Suprapubic skin (tissue), 4 donors: ENCODE data around the gene SLC35D2. TPM values are rescaled to one million over a fixed set of nuclear protein-coding genes. Genes with fewer than 3 reads are reported as not detected.

Experiments
- DNase-seq, 2 donors: peaks; one replicate each; pipeline ENCODE4 v3.0.0-alpha.2; 2019; ENCODE audit warnings: low spot score in 2 of 2
- H3K27ac ChIP-seq: fragments of 200-600 bp; sonication (generic); one replicate; pipeline ENCODE4 v1.5.1; 2019
- H3K27me3 ChIP-seq: fragments of 200-600 bp; sonication (generic); one replicate; pipeline ENCODE4 v1.5.1; 2019
- H3K36me3 ChIP-seq: fragments of 200-600 bp; sonication (generic); one replicate; pipeline ENCODE4 v1.5.1; 2019
- H3K4me1 ChIP-seq: fragments of 200-600 bp; sonication (generic); one replicate; pipeline ENCODE4 v1.5.1; 2019
- H3K4me3 ChIP-seq: fragments of 200-600 bp; sonication (generic); one replicate; pipeline ENCODE4 v1.5.1; 2019; ENCODE audit warnings: mild to moderate bottlenecking
- H3K9me3 ChIP-seq: fragments of 200-600 bp; sonication (generic); one replicate; pipeline ENCODE4 v1.5.1; 2019
- EP300 ChIP-seq: sonication (generic); formaldehyde crosslinking; IDR thresholded peaks from one replicate; pipeline ENCODE4 v1.6.1; 2017; ENCODE audit warnings: antibody characterized with exemption
- POLR2A ChIP-seq, 2 donors: fragments of 450-650 bp; IDR thresholded peaks; one replicate each; pipeline ENCODE4 v1.6.1; 2017; ENCODE audit warnings: antibody characterized with exemption in 2 of 2, mild to moderate bottlenecking in 2 of 2, moderate library complexity in 2 of 2
- POLR2AphosphoS5 ChIP-seq, 3 donors: sonication (generic); formaldehyde crosslinking; IDR thresholded peaks; one replicate each; pipeline ENCODE4 v1.6.1; 2017; ENCODE audit warnings: antibody characterized with exemption in 3 of 3
- WGBS: methylation state at CpG from one replicate; pipeline ENCODE4 v1.1.5; 2018; 5-methylcytosine and 5-hydroxymethylcytosine counted together
- total RNA-seq, 4 donors: library from RNA; depleted of rRNA; stranded (reverse); fragments of >200 nt; gene quantifications; one replicate each; pipeline ENCODE4 v1.1.0, GENCODE V29; 2016
- TF ChIP-seq, protein P1 (sequence below), 2 donors: fragments of 200-600 bp in 1 of 2; fragments of 450-650 bp in 1 of 2; sonication (generic) in 1 of 2; IDR thresholded peaks; one replicate each; pipeline ENCODE4 v1.5.1; 2016 to 2019; ENCODE audit warnings: antibody characterized with exemption in 2 of 2, mild to moderate bottlenecking in 1 of 2, moderate library complexity in 1 of 2

The SLC35D2 gene
- total RNA-seq, 4 donors from 2014 or later: 11.3 to 20.6 (median 17.9) TPM

DNA sequence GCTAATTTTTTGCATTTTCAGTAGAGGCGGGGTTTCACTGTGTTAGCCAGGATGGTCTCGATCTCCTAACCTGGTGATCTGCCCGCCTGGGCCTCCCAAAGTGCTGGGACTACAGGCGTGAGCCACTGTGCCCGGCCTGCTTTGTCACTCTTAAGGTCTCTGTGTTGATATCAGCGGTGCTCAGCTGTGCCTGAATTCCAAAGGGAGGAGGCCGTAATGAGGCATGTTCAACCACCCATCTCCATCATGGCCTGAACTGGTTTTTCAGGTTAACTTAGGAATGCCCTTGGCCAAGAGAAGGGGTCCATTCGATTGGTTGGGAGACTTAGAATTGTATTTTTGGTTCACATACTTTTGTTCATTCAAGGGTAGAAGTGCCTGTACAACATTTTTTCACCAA, 103.6 kb downstream of the SLC35D2 start:
- H3K9me3 ChIP-seq: peaks cover 9% of the 10 kb centered on the region
- H3K4me3 ChIP-seq: no peak overlapping the region
- no peak for DNase-seq
- H3K27ac ChIP-seq: no peak overlapping the region
- H3K27me3 ChIP-seq: no peaks in the 10 kb centered on the region
- no peak for TF ChIP-seq POLR2AphosphoS5 (IDR thresholded peaks at IDR 0.05)
- no peak for TF ChIP-seq POLR2A (IDR thresholded peaks at IDR 0.05)
- TF ChIP-seq, protein P1, sequence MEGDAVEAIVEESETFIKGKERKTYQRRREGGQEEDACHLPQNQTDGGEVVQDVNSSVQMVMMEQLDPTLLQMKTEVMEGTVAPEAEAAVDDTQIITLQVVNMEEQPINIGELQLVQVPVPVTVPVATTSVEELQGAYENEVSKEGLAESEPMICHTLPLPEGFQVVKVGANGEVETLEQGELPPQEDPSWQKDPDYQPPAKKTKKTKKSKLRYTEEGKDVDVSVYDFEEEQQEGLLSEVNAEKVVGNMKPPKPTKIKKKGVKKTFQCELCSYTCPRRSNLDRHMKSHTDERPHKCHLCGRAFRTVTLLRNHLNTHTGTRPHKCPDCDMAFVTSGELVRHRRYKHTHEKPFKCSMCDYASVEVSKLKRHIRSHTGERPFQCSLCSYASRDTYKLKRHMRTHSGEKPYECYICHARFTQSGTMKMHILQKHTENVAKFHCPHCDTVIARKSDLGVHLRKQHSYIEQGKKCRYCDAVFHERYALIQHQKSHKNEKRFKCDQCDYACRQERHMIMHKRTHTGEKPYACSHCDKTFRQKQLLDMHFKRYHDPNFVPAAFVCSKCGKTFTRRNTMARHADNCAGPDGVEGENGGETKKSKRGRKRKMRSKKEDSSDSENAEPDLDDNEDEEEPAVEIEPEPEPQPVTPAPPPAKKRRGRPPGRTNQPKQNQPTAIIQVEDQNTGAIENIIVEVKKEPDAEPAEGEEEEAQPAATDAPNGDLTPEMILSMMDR (IDR thresholded peaks at IDR 0.05): no peak
- TF ChIP-seq EP300: no peak
- H3K4me1 ChIP-seq: no peaks in the 10 kb centered on the region
- 74% methylated on average over 8 of the region's 8 CpGs for WGBS
- no peaks in the 10 kb centered on the region for H3K36me3 ChIP-seq

DNA sequence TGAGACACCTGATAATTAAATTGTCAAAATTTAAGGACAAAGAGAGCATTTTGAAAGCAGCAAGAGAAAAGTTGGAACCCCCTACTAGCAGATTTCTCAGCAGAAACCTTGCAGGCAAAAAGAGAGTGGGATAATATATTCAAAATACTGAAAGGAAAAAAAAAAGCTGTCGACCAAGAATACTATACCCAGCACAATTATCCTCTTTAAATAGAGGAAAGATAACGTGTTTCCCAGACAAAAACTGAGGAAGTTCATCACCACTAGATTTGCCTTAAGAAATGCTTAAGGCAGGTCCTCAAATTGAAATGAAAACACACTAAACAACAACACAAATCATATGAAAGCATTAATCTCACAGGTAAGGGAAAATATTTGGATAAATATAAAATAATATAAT, 108.6 kb downstream of the SLC35D2 start:
- H3K27ac ChIP-seq: no peak overlapping the region
- WGBS: 83% methylated on average over 2 of the region's 2 CpGs
- no peaks in the 10 kb centered on the region for H3K27me3 ChIP-seq
- H3K4me1 ChIP-seq: no peaks in the 10 kb centered on the region
- peaks cover 18% of the 10 kb centered on the region for H3K9me3 ChIP-seq
- no peak for DNase-seq
- H3K4me3 ChIP-seq: no peak overlapping the region
- H3K36me3 ChIP-seq: no peaks in the 10 kb centered on the region
- no peak for TF ChIP-seq POLR2AphosphoS5 (IDR thresholded peaks at IDR 0.05)
- no peak for TF ChIP-seq POLR2A (IDR thresholded peaks at IDR 0.05)
- TF ChIP-seq EP300: no peak
- TF ChIP-seq, protein P1 (IDR thresholded peaks at IDR 0.05): no peak

Other genes starting within 250 kb of the SLC35D2 start
- gene HSD17B3, start 81.5 kb downstream of the SLC35D2 start, total RNA-seq: 1 to 10 TPM in 3 of 4 donors, not detected in 1; 1.2 to 1.7 (median 1.5) TPM
- 1 to 10 TPM; 1.9 to 7.0 (median 3.0) TPM for gene ZNF367, start 34.7 kb upstream of the SLC35D2 start, total RNA-seq
- 1 to 10 TPM; 3.9 to 9.2 (median 7.1) TPM for gene HABP4, start 66.5 kb upstream of the SLC35D2 start, total RNA-seq
- 10 to 100 TPM in 2 of 4 donors, 1 to 10 TPM in 2; 4.9 to 11.2 (median 8.9) TPM for gene CDC14B, start 236.1 kb upstream of the SLC35D2 start, total RNA-seq